ENCODE measurements around the gene RPTN. TPM values are rescaled to one million over a fixed set of nuclear protein-coding genes. Genes with fewer than 3 reads are reported as not detected.

RPTN gene
- total RNA-seq, 1 experiment from 2014 or later = not detected

GRCh38 chr1:152185544-152186391, 26.7 kb upstream of the RPTN start:
- Histone ChIP-seq H3K4me3 (replicated peaks in 1 of 2; ENCODE audit: low read depth in 1 of 2, low read length in 2 of 2) (no peak overlapping the region), H3K79me2 (ENCODE audit: insufficient read depth, low read length) (no peaks in the 10 kb centered on the region), H3K9me2 (ENCODE audit: insufficient read depth) (no peaks in the 10 kb centered on the region), H3K4me2 (ENCODE audit: low read length) (no peak overlapping the region), H3K27ac (ENCODE audit: low read depth, low read length) (no peak overlapping the region), H3K9ac (ENCODE audit: low read length) (no peak overlapping the region), H2AFZ (ENCODE audit: low read depth, low read length, poor library complexity, severe bottlenecking) (no peak overlapping the region), H3K4me1 (ENCODE audit: control insufficient read depth in 1 of 2, insufficient read depth in 2 of 2, low read length in 2 of 2) (peaks cover 0 to 12% of the 10 kb centered on the region in 2 experiments; a peak in 2 of 4 replicates), H3K36me3 (ENCODE audit: control insufficient read depth in 1 of 2, insufficient read depth in 2 of 2, low read length in 2 of 2) (no peaks in the 10 kb centered on the region), H3K27me3 (ENCODE audit: insufficient read depth, low read length) (no peaks in the 10 kb centered on the region), H4K20me1 (ENCODE audit: insufficient read depth) (no peaks in the 10 kb centered on the region), H3K9me3 (ENCODE audit: control insufficient read depth in 1 of 2, insufficient read depth in 1 of 2, low read depth in 1 of 2, low read length in 2 of 2) (no peaks in the 10 kb centered on the region)
- TF ChIP-seq POLR2AphosphoS5 (IDR thresholded peaks at IDR 0.05; ENCODE audit: low read depth, low read length) (no peak), SRF (IDR thresholded peaks at IDR 0.05; ENCODE audit: low read depth) (no peak), CBX3 (IDR thresholded peaks at IDR 0.05; ENCODE audit: low read depth) (no peak), SIN3A (IDR thresholded peaks at IDR 0.05; ENCODE audit: low read depth) (no peak), YY1 (IDR thresholded peaks at IDR 0.05; ENCODE audit: extremely low read depth, insufficient replicate concordance, low read depth, low read length) (no peak), ZFX (IDR thresholded peaks at IDR 0.05) (no peak), SP1 (IDR thresholded peaks at IDR 0.05; ENCODE audit: low read depth) (no peak), POLR2A (IDR thresholded peaks at IDR 0.05; ENCODE audit: borderline replicate concordance, extremely low read depth, insufficient read depth, insufficient read length) (no peak), JUND (IDR thresholded peaks at IDR 0.05) (no peak), RAD21 (IDR thresholded peaks at IDR 0.05; ENCODE audit: low read depth) (peak; percentile 93), ZBTB33 (IDR thresholded peaks at IDR 0.05; ENCODE audit: extremely low read depth, insufficient replicate concordance, low read length) (no peak)
- TF ChIP-seq, protein P1, sequence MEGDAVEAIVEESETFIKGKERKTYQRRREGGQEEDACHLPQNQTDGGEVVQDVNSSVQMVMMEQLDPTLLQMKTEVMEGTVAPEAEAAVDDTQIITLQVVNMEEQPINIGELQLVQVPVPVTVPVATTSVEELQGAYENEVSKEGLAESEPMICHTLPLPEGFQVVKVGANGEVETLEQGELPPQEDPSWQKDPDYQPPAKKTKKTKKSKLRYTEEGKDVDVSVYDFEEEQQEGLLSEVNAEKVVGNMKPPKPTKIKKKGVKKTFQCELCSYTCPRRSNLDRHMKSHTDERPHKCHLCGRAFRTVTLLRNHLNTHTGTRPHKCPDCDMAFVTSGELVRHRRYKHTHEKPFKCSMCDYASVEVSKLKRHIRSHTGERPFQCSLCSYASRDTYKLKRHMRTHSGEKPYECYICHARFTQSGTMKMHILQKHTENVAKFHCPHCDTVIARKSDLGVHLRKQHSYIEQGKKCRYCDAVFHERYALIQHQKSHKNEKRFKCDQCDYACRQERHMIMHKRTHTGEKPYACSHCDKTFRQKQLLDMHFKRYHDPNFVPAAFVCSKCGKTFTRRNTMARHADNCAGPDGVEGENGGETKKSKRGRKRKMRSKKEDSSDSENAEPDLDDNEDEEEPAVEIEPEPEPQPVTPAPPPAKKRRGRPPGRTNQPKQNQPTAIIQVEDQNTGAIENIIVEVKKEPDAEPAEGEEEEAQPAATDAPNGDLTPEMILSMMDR (IDR thresholded peaks at IDR 0.05 in 2 of 3, conservative IDR thresholded peaks at IDR 0.05 in 1 of 3; ENCODE audit: borderline replicate concordance in 1 of 3, insufficient read depth in 1 of 3, low read depth in 2 of 3, low read length in 2 of 3) = peak; percentile 73 to 89 (median 77)
- TF ChIP-seq, protein P2, sequence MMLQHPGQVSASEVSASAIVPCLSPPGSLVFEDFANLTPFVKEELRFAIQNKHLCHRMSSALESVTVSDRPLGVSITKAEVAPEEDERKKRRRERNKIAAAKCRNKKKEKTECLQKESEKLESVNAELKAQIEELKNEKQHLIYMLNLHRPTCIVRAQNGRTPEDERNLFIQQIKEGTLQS (IDR thresholded peaks at IDR 0.05) = no peak
- ATAC-seq (peak; percentile 87), DNase-seq (ENCODE audit: low read depth, low spot score) (peak; percentile 63)
- ChIA-PET CTCF (interaction anchor here (0.5 to 9.6 kb wide), 19 partner anchors 10 to 276 kb away, joined by 3 to 143 read pairs (median 5); no protein-coding TSS in a partner anchor), POLR2A (interaction anchor here (0.7 to 1.5 kb wide), 2 partner anchors 75 to 137 kb away, joined by 3 read pairs; no protein-coding TSS in a partner anchor), RAD21 (ENCODE audit: low non-redundant PET in 1 of 2, low total read pairs in 2 of 2, uncharacterized antibody in 2 of 2, unreplicated experiment in 2 of 2) (interaction anchor here (0.6 to 1.8 kb wide), 7 partner anchors 44 to 273 kb away, joined by 3 to 6 read pairs (median 5); no protein-coding TSS in a partner anchor)
- no TSS peak for BruUV-seq (replicated peaks)
- intact Hi-C loops (cut with micrococcal nuclease) = loop anchor here (1.0 to 5.0 kb wide), 3 partner anchors 43 to 253 kb away; no protein-coding TSS in a partner anchor
